KMS-11 (cell line): ENCODE measurements around the gene ZBTB48.

Source experiments
- H2AFZ ChIP-seq: fragments of 200-600 bp; sonication (generic); 2 replicates; pipeline ENCODE4 v1.6.1; 2016; ENCODE audit warnings: antibody characterized with exemption, mixed run types, low read depth
- H3K27ac ChIP-seq: fragments of 200-600 bp; sonication (generic); 2 replicates; pipeline ENCODE4 v1.6.1; 2016; ENCODE audit warnings: mild to moderate bottlenecking, mixed run types
- H3K27me3 ChIP-seq: fragments of 200-600 bp; sonication (generic); 2 replicates; pipeline ENCODE4 v1.6.1; 2017; ENCODE audit warnings: mild to moderate bottlenecking, low read depth, mixed run types, moderate library complexity; ENCODE audit not compliant: insufficient read depth
- H3K36me3 ChIP-seq: fragments of 200-600 bp; sonication (generic); 2 replicates; pipeline ENCODE4 v1.6.1; 2017; ENCODE audit warnings: mild to moderate bottlenecking, mixed run types; ENCODE audit not compliant: insufficient read depth
- H3K4me1 ChIP-seq: fragments of 200-600 bp; sonication (generic); 2 replicates; pipeline ENCODE4 v1.6.1; 2016; ENCODE audit warnings: mild to moderate bottlenecking, low read depth, mixed run types; ENCODE audit not compliant: poor library complexity, severe bottlenecking
- H3K4me2 ChIP-seq: fragments of 200-600 bp; sonication (generic); 2 replicates; pipeline ENCODE4 v1.7.0; 2016; ENCODE audit warnings: mild to moderate bottlenecking, mixed run types
- H3K4me3 ChIP-seq: fragments of 200-600 bp; sonication (generic); IDR thresholded peaks from 2 replicates; pipeline ENCODE4 v1.6.1; 2017; ENCODE audit warnings: low read depth, low read length, mixed read lengths; ENCODE audit not compliant: insufficient read depth
- H3K79me2 ChIP-seq: fragments of 200-600 bp; sonication (generic); 2 replicates; pipeline ENCODE4 v1.6.1; 2016; ENCODE audit warnings: low read depth, mixed run types; ENCODE audit not compliant: insufficient read depth
- H3K9ac ChIP-seq: fragments of 200-600 bp; sonication (generic); 2 replicates; pipeline ENCODE4 v1.6.1; 2016; ENCODE audit warnings: mild to moderate bottlenecking, mixed run types
- H4K20me1 ChIP-seq: fragments of 200-600 bp; sonication (generic); 2 replicates; pipeline ENCODE4 v1.6.1; 2016; ENCODE audit warnings: mild to moderate bottlenecking, mixed run types; ENCODE audit not compliant: insufficient read depth
- CTCF ChIP-seq: fragments of 200-600 bp; sonication (generic); conservative IDR thresholded peaks from 2 replicates; pipeline ENCODE4 v1.6.1; 2017; ENCODE audit warnings: low read depth, mild to moderate bottlenecking, antibody characterized with exemption, low read length, moderate library complexity, mixed read lengths

The ZBTB48 gene

GRCh38 chr1:6535214-6535613 lies 44.6 kb upstream of the ZBTB48 start:
- no peak overlapping the region for H3K27ac ChIP-seq
- no peak overlapping the region for H3K9ac ChIP-seq
- H3K4me2 ChIP-seq: no peak overlapping the region
- H3K27me3 ChIP-seq: no peaks in the 10 kb centered on the region
- no peaks in the 10 kb centered on the region for H4K20me1 ChIP-seq
- H3K79me2 ChIP-seq: no peaks in the 10 kb centered on the region
- H3K4me1 ChIP-seq: no peaks in the 10 kb centered on the region
- H2AFZ ChIP-seq: no peak overlapping the region
- TF ChIP-seq CTCF: no peak
- H3K36me3 ChIP-seq: peaks cover 17% of the 10 kb centered on the region; the same call in 1 of the 2 replicates
- no peak overlapping the region for H3K4me3 ChIP-seq

DNA sequence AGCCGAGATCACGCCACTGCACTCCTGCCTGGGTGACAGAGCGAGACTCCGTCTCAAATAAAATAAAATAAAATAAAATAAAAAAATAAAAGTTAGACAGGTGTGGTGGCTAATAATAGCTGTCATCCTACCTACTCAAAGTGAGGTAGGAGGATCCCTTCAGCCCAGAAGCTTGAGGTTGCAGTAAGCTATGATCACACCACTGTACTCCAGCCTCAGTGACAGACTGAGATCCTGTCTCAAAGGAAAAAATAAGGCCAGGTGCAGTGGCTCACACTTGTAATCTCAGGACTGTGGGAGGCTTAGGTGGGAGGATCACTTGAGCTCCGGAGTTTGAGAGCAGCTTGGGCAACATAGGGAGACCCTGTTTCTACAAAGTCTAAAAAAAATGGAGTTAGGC lies 43.5 kb upstream of the ZBTB48 start:
- Histone ChIP-seq H3K79me2 (no peaks in the 10 kb centered on the region), H3K4me3 (no peak overlapping the region), H3K36me3 (peaks cover 12% of the 10 kb centered on the region; the same call in 1 of the 2 replicates), H3K4me1 (no peaks in the 10 kb centered on the region), H2AFZ (no peak overlapping the region), H3K9ac (no peak overlapping the region), H3K4me2 (no peak overlapping the region), H3K27me3 (no peaks in the 10 kb centered on the region), H4K20me1 (no peaks in the 10 kb centered on the region), H3K27ac (no peak overlapping the region)
- TF ChIP-seq CTCF: no peak

GRCh38 chr1:6538956-6539355 lies 40.8 kb upstream of the ZBTB48 start:
- H2AFZ ChIP-seq: no peak overlapping the region
- no peaks in the 10 kb centered on the region for H3K4me1 ChIP-seq
- no peaks in the 10 kb centered on the region for H3K27me3 ChIP-seq
- no peak overlapping the region for H3K27ac ChIP-seq
- no peak for TF ChIP-seq CTCF
- no peak overlapping the region for H3K9ac ChIP-seq
- H3K4me3 ChIP-seq: no peak overlapping the region
- H4K20me1 ChIP-seq: no peaks in the 10 kb centered on the region
- no peaks in the 10 kb centered on the region for H3K36me3 ChIP-seq
- H3K79me2 ChIP-seq: no peaks in the 10 kb centered on the region
- H3K4me2 ChIP-seq: no peak overlapping the region

GRCh38 chr1:6544831-6545230 lies 35.0 kb upstream of the ZBTB48 start:
- no peak overlapping the region for H3K4me2 ChIP-seq

More at GRCh38 chr1:6544831-6545230, 35.0 kb upstream of the ZBTB48 start:
- Histone ChIP-seq H2AFZ (no peak overlapping the region), H4K20me1 (no peaks in the 10 kb centered on the region), H3K79me2 (no peaks in the 10 kb centered on the region), H3K27me3 (no peaks in the 10 kb centered on the region), H3K9ac (no peak overlapping the region), H3K4me3 (no peak overlapping the region), H3K4me1 (no peaks in the 10 kb centered on the region), H3K36me3 (peaks cover 24% of the 10 kb centered on the region; the same call in 1 of the 2 replicates), H3K27ac (no peak overlapping the region)
- no peak for TF ChIP-seq CTCF
